ENCODE results near the gene MAPK14. TPM values are rescaled to one million over a fixed set of nuclear protein-coding genes. Genes with fewer than 3 reads are reported as not detected.

The MAPK14 gene
- total and polyA plus RNA-seq, 12 donors: 11.3 to 119 (median 49.3) TPM

DNA sequence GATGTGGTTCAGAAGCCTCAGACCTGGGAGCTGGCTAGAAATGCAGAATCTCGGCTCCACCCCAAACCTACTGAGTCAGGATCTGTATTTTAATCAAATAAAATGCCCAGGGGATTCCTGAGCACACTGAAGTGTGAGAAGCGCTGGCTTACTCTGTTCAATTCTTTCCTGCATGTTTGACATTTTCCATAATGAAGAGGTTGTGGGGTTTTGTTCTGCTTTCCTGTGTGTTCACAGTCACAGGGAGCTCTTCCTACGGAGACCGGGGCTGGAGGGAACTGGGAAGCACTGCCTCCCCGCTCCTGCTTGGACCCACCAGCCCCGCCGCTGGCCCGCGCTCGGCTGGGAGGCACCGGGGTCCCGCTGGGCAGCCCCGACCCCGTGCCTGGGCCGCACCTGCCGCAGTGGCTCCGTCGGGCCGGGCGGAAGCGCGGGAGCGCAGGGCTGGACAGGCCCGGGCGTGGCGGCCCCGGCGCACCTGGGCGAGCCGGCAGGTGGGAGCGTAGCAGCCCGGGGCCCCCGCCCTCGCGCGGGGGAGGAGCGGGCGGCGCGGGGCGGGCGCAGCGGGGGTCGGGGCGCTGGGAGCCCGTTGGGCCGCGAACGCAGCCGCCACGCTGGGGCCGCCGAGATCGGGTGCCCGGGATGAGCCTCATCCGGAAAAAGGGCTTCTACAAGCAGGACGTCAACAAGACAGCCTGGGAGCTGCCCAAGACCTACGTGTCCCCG lies 102.5 kb downstream of the MAPK14 start, which contains the start of gene MAPK13:
Gene MAPK13, plus strand, starts transcription at position 573 of the 726 bp plus-strand sequence. Its CDS starts 70 bp downstream, at position 643.
- H3K27ac ChIP-seq: peak within 1 kb of the TSS; percentile 74 to 97 (median 93)
- peak within 1 kb of the TSS in 2 of 4 donors; percentile 20 to 55 for H3K4me3 ChIP-seq
- peak in 3 of 7 donors; percentile 45 to 63 (median 47) for DNase-seq
- peaks cover 0 to 4% of the 10 kb centered on the region in 2 donors for H3K36me3 ChIP-seq (replicated peaks in 1 of 2)
- no peaks in the 10 kb centered on the region for H3K27me3 ChIP-seq
- H3K9me3 ChIP-seq (replicated peaks in 1 of 3): no peaks in the 10 kb centered on the region
- 2 to 22% (median 13%) methylated on average over 2 to 59 of the region's 59 CpGs for WGBS, 4 donors
- intact Hi-C loops (cut with DNase I): loop anchor here (5.0 to 10.0 kb wide), 4 partner anchors 65 to 235 kb away; partner anchors contain the start of gene BRPF3 (in 2 of the 2)
- peaks cover 56 to 83% of the 10 kb centered on the region in 2 donors for H3K4me1 ChIP-seq (replicated peaks in 1 of 2)
- TF ChIP-seq POLR2A (IDR thresholded peaks at IDR 0.05): peak in 1 of 2 donors; percentile 37
- TF ChIP-seq, protein P1, sequence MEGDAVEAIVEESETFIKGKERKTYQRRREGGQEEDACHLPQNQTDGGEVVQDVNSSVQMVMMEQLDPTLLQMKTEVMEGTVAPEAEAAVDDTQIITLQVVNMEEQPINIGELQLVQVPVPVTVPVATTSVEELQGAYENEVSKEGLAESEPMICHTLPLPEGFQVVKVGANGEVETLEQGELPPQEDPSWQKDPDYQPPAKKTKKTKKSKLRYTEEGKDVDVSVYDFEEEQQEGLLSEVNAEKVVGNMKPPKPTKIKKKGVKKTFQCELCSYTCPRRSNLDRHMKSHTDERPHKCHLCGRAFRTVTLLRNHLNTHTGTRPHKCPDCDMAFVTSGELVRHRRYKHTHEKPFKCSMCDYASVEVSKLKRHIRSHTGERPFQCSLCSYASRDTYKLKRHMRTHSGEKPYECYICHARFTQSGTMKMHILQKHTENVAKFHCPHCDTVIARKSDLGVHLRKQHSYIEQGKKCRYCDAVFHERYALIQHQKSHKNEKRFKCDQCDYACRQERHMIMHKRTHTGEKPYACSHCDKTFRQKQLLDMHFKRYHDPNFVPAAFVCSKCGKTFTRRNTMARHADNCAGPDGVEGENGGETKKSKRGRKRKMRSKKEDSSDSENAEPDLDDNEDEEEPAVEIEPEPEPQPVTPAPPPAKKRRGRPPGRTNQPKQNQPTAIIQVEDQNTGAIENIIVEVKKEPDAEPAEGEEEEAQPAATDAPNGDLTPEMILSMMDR (IDR thresholded peaks at IDR 0.05): no peak

DNA sequence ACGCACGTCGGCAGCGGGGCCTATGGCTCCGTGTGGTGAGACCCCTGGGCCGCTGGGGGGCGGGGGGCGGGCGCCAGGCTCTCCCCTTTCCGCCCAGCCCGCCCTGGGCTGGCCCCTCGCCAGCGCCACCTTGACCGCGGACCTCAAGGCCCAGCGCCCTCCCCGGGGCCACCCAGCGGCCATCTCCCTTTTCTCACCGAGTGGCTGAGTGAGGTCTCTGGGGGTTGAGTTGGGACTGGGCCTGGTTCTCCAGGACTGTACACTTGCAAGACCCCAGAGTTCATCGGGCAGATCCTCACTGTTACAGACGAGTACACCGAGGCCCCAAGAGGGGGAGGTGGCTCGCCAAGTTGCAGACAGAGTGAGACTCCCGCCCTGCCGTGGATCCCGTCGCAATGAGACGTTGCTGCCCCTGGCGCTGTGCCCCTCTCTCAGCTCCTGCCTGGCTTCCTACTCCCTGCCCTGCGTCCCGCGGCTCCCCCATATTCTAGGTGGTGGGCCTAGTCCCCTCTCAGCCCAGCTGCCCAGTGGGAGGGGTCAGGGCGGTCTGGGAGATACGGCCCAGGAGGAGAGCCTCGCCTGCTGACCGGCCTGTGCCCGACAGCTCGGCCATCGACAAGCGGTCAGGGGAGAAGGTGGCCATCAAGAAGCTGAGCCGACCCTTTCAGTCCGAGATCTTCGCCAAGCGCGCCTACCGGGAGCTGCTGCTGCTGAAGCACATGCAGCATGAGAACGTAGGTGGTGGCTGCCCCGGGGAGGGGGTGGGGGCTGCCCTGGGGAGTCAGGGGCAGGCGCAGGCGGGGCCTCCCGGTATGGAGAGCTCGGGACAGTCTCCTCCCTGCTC lies 103.3 kb downstream of the MAPK14 start:
- no peaks in the 10 kb centered on the region for H3K27me3 ChIP-seq
- intact Hi-C loops (cut with DNase I): loop anchor here (5.0 to 10.0 kb wide), 3 partner anchors 64 to 234 kb away; partner anchors contain the start of gene BRPF3 (in 2 of the 2)
- peak; percentile 11 to 23 for TF ChIP-seq POLR2A (IDR thresholded peaks at IDR 0.05)
- TF ChIP-seq, protein P1 (IDR thresholded peaks at IDR 0.05): peak in 3 of 6 experiments; percentile 12 to 23 (median 17)
- WGBS, 4 donors: 6 to 19% (median 9%) methylated on average over 16 to 52 of the region's 52 CpGs
- H3K4me1 ChIP-seq (replicated peaks in 1 of 2): peaks cover 56 to 84% of the 10 kb centered on the region in 2 donors
- DNase-seq: peak; percentile 67 to 79 (median 74)
- H3K4me3 ChIP-seq: peak overlapping the region in 2 of 4 donors; percentile 20 to 55
- H3K27ac ChIP-seq: peak overlapping the region; percentile 74 to 97 (median 93)
- peaks cover 0 to 12% of the 10 kb centered on the region in 2 donors for H3K36me3 ChIP-seq (replicated peaks in 1 of 2)
- no peaks in the 10 kb centered on the region for H3K9me3 ChIP-seq (replicated peaks in 1 of 3)

DNA sequence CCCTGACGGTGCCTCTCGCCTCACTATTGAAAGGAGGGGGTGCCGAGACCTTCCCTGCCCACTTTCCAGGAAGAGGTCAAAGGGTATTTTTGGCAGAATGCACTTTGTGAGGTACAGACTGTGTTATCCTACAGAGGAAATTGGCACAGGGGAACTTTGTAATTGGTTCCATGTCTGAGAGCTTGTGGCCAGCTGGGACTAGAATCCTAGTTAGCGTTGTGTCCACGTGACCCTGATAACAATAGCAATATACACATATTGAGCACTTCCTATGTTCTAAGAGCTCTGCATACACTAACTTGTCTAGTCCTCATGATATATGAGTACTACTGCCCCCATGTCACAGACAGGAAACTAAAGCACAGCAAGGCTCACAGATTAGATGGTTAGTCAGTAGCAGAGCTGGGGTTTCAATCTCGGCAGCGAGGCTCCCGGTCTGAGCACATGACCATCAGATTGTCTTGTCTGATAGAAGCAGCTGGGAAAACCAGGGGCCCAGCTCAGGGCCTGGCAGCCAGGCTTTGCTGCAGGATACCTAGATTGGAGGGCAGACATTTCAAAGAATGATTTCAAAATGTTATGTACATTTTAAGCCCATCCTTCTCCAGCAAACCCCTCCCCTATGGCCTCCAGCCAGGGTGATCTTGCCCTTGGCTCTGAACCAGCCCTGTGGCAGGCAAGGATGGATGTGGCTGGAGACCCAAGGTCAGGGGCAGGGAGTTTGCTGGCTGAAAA lies 104.1 kb downstream of the MAPK14 start:
- H3K27me3 ChIP-seq: no peaks in the 10 kb centered on the region
- intact Hi-C loops (cut with DNase I): loop anchor here (5.0 to 10.0 kb wide), 3 partner anchors 63 to 233 kb away; partner anchors contain the start of gene BRPF3 (in 2 of the 2)

More for the DNA sequence above, 104.1 kb downstream of the MAPK14 start:
- Histone ChIP-seq H3K9me3 (replicated peaks in 1 of 3) (no peaks in the 10 kb centered on the region), H3K36me3 (replicated peaks in 1 of 2) (peaks cover 0 to 20% of the 10 kb centered on the region in 2 donors), H3K4me1 (replicated peaks in 1 of 2) (peaks cover 50 to 77% of the 10 kb centered on the region in 2 donors), H3K27ac (peak overlapping the region; percentile 74 to 97 (median 93)), H3K4me3 (peak overlapping the region in 2 of 4 donors; percentile 20 to 55)
- peak; percentile 89 to 96 (median 93) for DNase-seq
- WGBS, 4 donors: 0 to 5% (median 1%) methylated on average over 7 to 8 of the region's 8 CpGs
- TF ChIP-seq, protein P1 (IDR thresholded peaks at IDR 0.05): no peak
- peak in 1 of 2 donors; percentile 74 for TF ChIP-seq POLR2A (IDR thresholded peaks at IDR 0.05)
